ENCODE data around the gene SNX13. TPM values are rescaled to one million over a fixed set of nuclear protein-coding genes. Genes with fewer than 3 reads are reported as not detected.

The SNX13 gene
- total and polyA plus RNA-seq, 2 donors (not counting 1 experiment from before 2014, with no cell fraction given): 6.5 to 58.1 TPM

DNA sequence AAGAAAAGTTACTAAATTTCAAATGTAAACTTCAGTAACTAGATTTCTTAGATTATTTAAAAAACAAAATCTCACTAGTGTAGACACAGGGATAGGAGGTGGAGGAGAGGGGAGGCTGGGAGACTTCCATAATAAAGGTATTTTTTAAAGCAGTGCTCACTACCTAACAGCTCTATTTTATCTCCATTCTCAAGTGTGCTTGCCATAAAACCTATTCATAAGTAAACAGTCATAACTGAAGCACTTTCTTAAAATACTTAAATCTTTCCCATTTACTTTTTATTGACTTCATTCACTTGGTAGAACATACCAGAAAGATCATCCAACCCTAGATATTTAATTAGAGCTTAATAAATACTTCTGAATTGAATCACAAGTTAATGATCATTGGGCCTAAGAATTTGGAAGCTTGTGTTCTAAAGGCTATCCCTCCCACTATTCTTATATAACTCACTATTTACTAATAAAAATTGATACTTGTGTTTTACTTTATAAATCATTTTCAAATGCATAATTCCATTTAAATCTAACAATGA, 107.4 kb downstream of the SNX13 start:
- Mint-ChIP-seq H3K4me3 (no peak overlapping the region), H3K9me3 (ENCODE audit: insufficient read depth) (no peaks in the 10 kb centered on the region), H3K27ac (no peak overlapping the region), H3K27me3 (no peaks in the 10 kb centered on the region), H3K4me1 (no peaks in the 10 kb centered on the region)
- POLR2A ChIA-PET: no interaction called here
- ATAC-seq (ENCODE audit: low read depth) (no peak), DNase-seq (no peak)
- no peaks in the 10 kb centered on the region for H3K4me1 ChIP-seq (ENCODE audit: control insufficient read depth in 2 of 2, insufficient read depth in 2 of 2, low read length in 2 of 2)
- peaks cover 5 to 21% of the 10 kb centered on the region in 2 experiments for H3K36me3 ChIP-seq (replicated peaks in 1 of 2; ENCODE audit: control extremely low read depth in 1 of 2, control insufficient read depth in 1 of 2, extremely low read depth in 1 of 2, insufficient read depth in 2 of 2, low read length in 1 of 2)
- H3K27me3 ChIP-seq (replicated peaks in 1 of 4; ENCODE audit: control extremely low read depth in 1 of 4, control insufficient read depth in 3 of 4, insufficient read depth in 4 of 4, low read length in 3 of 4): no peaks in the 10 kb centered on the region
- TF ChIP-seq EZH2 (IDR thresholded peaks at IDR 0.05; ENCODE audit: borderline replicate concordance, insufficient read depth, low read depth, low read length, poor library complexity, severe bottlenecking): no peak
- TF ChIP-seq CTCF (IDR thresholded peaks at IDR 0.05): no peak
- no peak overlapping the region for H3K27ac ChIP-seq (ENCODE audit: low read length in 2 of 2)
- no peak overlapping the region for H3K9ac ChIP-seq (ENCODE audit: low read length)
- H2AFZ ChIP-seq (ENCODE audit: insufficient read depth, low read depth, low read length, poor library complexity, severe bottlenecking): no peak overlapping the region
- intact Hi-C loops (cut with micrococcal nuclease): no loop called here
- no peaks in the 10 kb centered on the region for H3K9me3 ChIP-seq (ENCODE audit: control extremely low read depth in 1 of 3, control insufficient read depth in 2 of 3, insufficient read depth in 1 of 3, low read length in 2 of 3)
- H3K4me2 ChIP-seq (replicated peaks; ENCODE audit: low read depth, low read length, poor library complexity, severe bottlenecking): no peak overlapping the region
- CTCF ChIA-PET: no interaction called here
- no peaks in the 10 kb centered on the region for H3K79me2 ChIP-seq (ENCODE audit: control insufficient read depth, insufficient read depth, low read length)
- no peaks in the 10 kb centered on the region for H4K20me1 ChIP-seq (ENCODE audit: control insufficient read depth, insufficient read depth, low read length, poor library complexity, severe bottlenecking)
- H3K4me3 ChIP-seq (ENCODE audit: control extremely low read depth in 1 of 5, extremely low read depth in 1 of 5, insufficient read depth in 1 of 5, low read depth in 2 of 5, low read length in 4 of 5): no peak overlapping the region

DNA sequence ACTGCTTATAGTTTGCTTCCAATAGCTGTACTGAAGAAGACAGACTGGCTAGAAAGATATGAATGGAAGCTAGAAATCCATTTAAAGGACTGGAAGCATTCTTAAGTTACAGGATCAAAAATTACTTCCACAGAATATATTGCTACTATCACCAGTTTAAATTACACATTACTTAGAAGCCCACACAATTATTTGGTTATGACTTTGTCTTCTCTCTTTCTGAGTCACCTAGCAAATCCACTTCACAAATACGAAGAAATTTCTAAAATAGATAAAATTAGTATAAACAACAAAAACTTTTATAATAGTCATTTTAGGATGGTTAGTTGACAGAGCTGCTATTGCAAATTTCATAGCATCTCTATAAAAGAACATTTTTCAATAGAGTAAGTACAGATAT, 108.1 kb downstream of the SNX13 start:
- no peak for TF ChIP-seq CTCF (IDR thresholded peaks at IDR 0.05)
- Histone ChIP-seq H3K4me1 (ENCODE audit: control insufficient read depth in 2 of 2, insufficient read depth in 2 of 2, low read length in 2 of 2) (no peaks in the 10 kb centered on the region), H3K4me2 (replicated peaks; ENCODE audit: low read depth, low read length, poor library complexity, severe bottlenecking) (no peak overlapping the region), H3K36me3 (replicated peaks in 1 of 2; ENCODE audit: control extremely low read depth in 1 of 2, control insufficient read depth in 1 of 2, extremely low read depth in 1 of 2, insufficient read depth in 2 of 2, low read length in 1 of 2) (peaks cover 7 to 15% of the 10 kb centered on the region in 2 experiments), H3K27me3 (replicated peaks in 1 of 4; ENCODE audit: control extremely low read depth in 1 of 4, control insufficient read depth in 3 of 4, insufficient read depth in 4 of 4, low read length in 3 of 4) (no peaks in the 10 kb centered on the region), H3K9ac (ENCODE audit: low read length) (no peak overlapping the region), H2AFZ (ENCODE audit: insufficient read depth, low read depth, low read length, poor library complexity, severe bottlenecking) (no peak overlapping the region), H3K9me3 (ENCODE audit: control extremely low read depth in 1 of 3, control insufficient read depth in 2 of 3, insufficient read depth in 1 of 3, low read length in 2 of 3) (no peaks in the 10 kb centered on the region), H3K79me2 (ENCODE audit: control insufficient read depth, insufficient read depth, low read length) (no peaks in the 10 kb centered on the region), H4K20me1 (ENCODE audit: control insufficient read depth, insufficient read depth, low read length, poor library complexity, severe bottlenecking) (no peaks in the 10 kb centered on the region), H3K27ac (ENCODE audit: low read length in 2 of 2) (no peak overlapping the region), H3K4me3 (ENCODE audit: control extremely low read depth in 1 of 5, extremely low read depth in 1 of 5, insufficient read depth in 1 of 5, low read depth in 2 of 5, low read length in 4 of 5) (no peak overlapping the region)
- DNase-seq: no peak
- POLR2A ChIA-PET: no interaction called here
- H3K4me3 Mint-ChIP-seq: no peak overlapping the region
- no peaks in the 10 kb centered on the region for H3K4me1 Mint-ChIP-seq
- intact Hi-C loops (cut with micrococcal nuclease): no loop called here
- H3K27me3 Mint-ChIP-seq: no peaks in the 10 kb centered on the region
- no peak overlapping the region for H3K27ac Mint-ChIP-seq
- CTCF ChIA-PET: no interaction called here
- H3K9me3 Mint-ChIP-seq (ENCODE audit: insufficient read depth): no peaks in the 10 kb centered on the region
- no CpG with 5 or more reads among the region's 1 CpG for WGBS (ENCODE audit: insufficient coverage)
- no peak for ATAC-seq (ENCODE audit: low read depth)
